Liver (tissue), 3 donors: ENCODE measurements around the gene PSD.

Experiments used
- ATF3 ChIP-seq: IDR thresholded peaks from 2 replicates; pipeline ENCODE4 v1.6.1; 2016; ENCODE audit warnings: antibody characterized with exemption
- CTCF ChIP-seq: fragments of 150-350 bp; IDR thresholded peaks from 2 replicates; pipeline ENCODE4 v1.5.1; 2017; ENCODE audit warnings: improper control_type of control experiment, low read depth, low read length; ENCODE audit not compliant: missing input control
- FOXA1 ChIP-seq: IDR thresholded peaks from 2 replicates; pipeline ENCODE4 v1.6.1; 2016; ENCODE audit warnings: antibody characterized with exemption
- HNF4G ChIP-seq: IDR thresholded peaks from 2 replicates; pipeline ENCODE4 v1.6.1; 2016; ENCODE audit warnings: antibody characterized with exemption
- JUND ChIP-seq, 2 donors: IDR thresholded peaks; 2 replicates each; pipeline ENCODE4 v1.6.1; 2016; ENCODE audit warnings: antibody characterized with exemption in 2 of 2
- MAX ChIP-seq: IDR thresholded peaks from 2 replicates; pipeline ENCODE4 v1.6.1; 2016; ENCODE audit warnings: antibody characterized with exemption
- NR2F2 ChIP-seq: IDR thresholded peaks from 2 replicates; pipeline ENCODE4 v1.6.1; 2016; ENCODE audit warnings: antibody characterized with exemption
- RXRA ChIP-seq, 2 donors: IDR thresholded peaks; 2 replicates each; pipeline ENCODE4 v1.6.1; 2017 to 2018; ENCODE audit warnings: antibody characterized with exemption in 2 of 2, mild to moderate bottlenecking in 1 of 2
- TAF1 ChIP-seq: conservative IDR thresholded peaks from 2 replicates; pipeline ENCODE4 v1.6.1; 2016; ENCODE audit warnings: antibody characterized with exemption, mild to moderate bottlenecking
- ZBTB33 ChIP-seq: IDR thresholded peaks from 2 replicates; pipeline ENCODE4 v1.6.1; 2016; ENCODE audit warnings: antibody characterized with exemption
- donor health status: healthy.
- donor health status: healthy.

- TF ChIP-seq CTCF = no peak
- no peak for TF ChIP-seq MAX
- TF ChIP-seq ZBTB33 = no peak
- no peak for TF ChIP-seq RXRA (IDR thresholded peaks at IDR 0.05)
- no peak for TF ChIP-seq JUND (IDR thresholded peaks at IDR 0.05)
- TF ChIP-seq TAF1 = no peak
- TF ChIP-seq NR2F2 = no peak
- TF ChIP-seq FOXA1 = no peak
- TF ChIP-seq ATF3 = no peak
- no peak for TF ChIP-seq HNF4G
Observed at GRCh38 chr10:102423372-102423968, 4.9 kb upstream of the PSD start.
